H9 (cell line): ENCODE results near the gene PLEKHO2. TPM values are rescaled to one million over a fixed set of nuclear protein-coding genes. Genes with fewer than 3 reads are reported as not detected.
A peak's percentile ranks its signal among the peaks of the same experiment; 100 is the strongest.

Source experiments
- DNase-seq: peaks from one replicate; pipeline ENCODE4 v3.0.0-alpha.2; 2017
- H2AFZ ChIP-seq: one replicate; pipeline ENCODE4 v1.6.1; 2013; ENCODE audit warnings: mild to moderate bottlenecking, low read length, control low read depth, moderate library complexity
- H2AK5ac ChIP-seq: 2 replicates; pipeline ENCODE4 v1.6.1; 2013; ENCODE audit warnings: low read length, control low read depth, mixed read lengths; ENCODE audit not compliant: insufficient read length
- H2BK120ac ChIP-seq: one replicate; pipeline ENCODE4 v1.6.1; 2013; ENCODE audit warnings: low read depth, mild to moderate bottlenecking, low read length, control low read depth, inconsistent platforms; ENCODE audit not compliant: poor library complexity, severe bottlenecking
- H2BK12ac ChIP-seq: 2 replicates; pipeline ENCODE4 v1.6.1; 2013; ENCODE audit warnings: low read length, control low read depth, mixed read lengths, low read depth; ENCODE audit not compliant: insufficient read length
- H2BK15ac ChIP-seq: 2 replicates; pipeline ENCODE4 v1.6.1; 2013; ENCODE audit warnings: low read depth, low read length, control low read depth
- H2BK20ac ChIP-seq: one replicate; pipeline ENCODE4 v1.6.1; 2013; ENCODE audit warnings: low read depth, mild to moderate bottlenecking, low read length, control low read depth, inconsistent platforms; ENCODE audit not compliant: poor library complexity, severe bottlenecking
- H2BK5ac ChIP-seq: 2 replicates; pipeline ENCODE4 v1.6.1; 2013; ENCODE audit warnings: low read length, control low read depth, mixed read lengths; ENCODE audit not compliant: insufficient read length
- H3K14ac ChIP-seq: 2 replicates; pipeline ENCODE4 v1.6.1; 2013; ENCODE audit warnings: low read length, control low read depth; ENCODE audit not compliant: insufficient read depth
- H3K18ac ChIP-seq: 2 replicates; pipeline ENCODE4 v1.6.1; 2013; ENCODE audit warnings: low read depth, mild to moderate bottlenecking, mixed read lengths, low read length, control low read depth; ENCODE audit not compliant: insufficient read length
- H3K23ac ChIP-seq: 2 replicates; pipeline ENCODE4 v1.6.1; 2013; ENCODE audit warnings: low read length, control low read depth, mixed read lengths, low read depth; ENCODE audit not compliant: insufficient read length
- H3K23me2 ChIP-seq: 2 replicates; pipeline ENCODE4 v1.6.1; 2013; ENCODE audit warnings: low read depth, mild to moderate bottlenecking, mixed read lengths, low read length, control low read depth; ENCODE audit not compliant: insufficient read length, poor library complexity, severe bottlenecking
- H3K27ac ChIP-seq: 2 replicates; pipeline ENCODE4 v1.5.1; 2013; ENCODE audit warnings: low read length, control low read depth, mixed read lengths, low read depth; ENCODE audit not compliant: insufficient read length
- H3K27me3 ChIP-seq: 2 replicates; pipeline ENCODE4 v1.6.1; 2013; ENCODE audit warnings: low read length, control low read depth, inconsistent platforms; ENCODE audit not compliant: insufficient read depth
- H3K4ac ChIP-seq: 2 replicates; pipeline ENCODE4 v1.6.1; 2013; ENCODE audit warnings: low read depth, mild to moderate bottlenecking, control low read depth, inconsistent platforms, low read length, moderate library complexity
- H3K4me1 ChIP-seq: 2 replicates; pipeline ENCODE4 v1.6.1; 2013; ENCODE audit warnings: low read length, control low read depth, inconsistent platforms; ENCODE audit not compliant: insufficient read depth
- H3K4me2 ChIP-seq: 2 replicates; pipeline ENCODE4 v1.6.1; 2013; ENCODE audit warnings: low read length, control low read depth, mixed read lengths; ENCODE audit not compliant: insufficient read length, insufficient read depth
- H3K56ac ChIP-seq: 2 replicates; pipeline ENCODE4 v1.6.1; 2013; ENCODE audit warnings: low read depth, mild to moderate bottlenecking, mixed read lengths, low read length, control low read depth; ENCODE audit not compliant: insufficient read length
- H3K79me1 ChIP-seq: 2 replicates; pipeline ENCODE4 v1.6.1; 2013; ENCODE audit warnings: low read depth, mild to moderate bottlenecking, moderate library complexity, low read length, control low read depth, inconsistent platforms; ENCODE audit not compliant: insufficient read depth, poor library complexity, severe bottlenecking
- H3K79me2 ChIP-seq: 2 replicates; pipeline ENCODE4 v1.6.1; 2013; ENCODE audit warnings: low read length, control low read depth, inconsistent platforms; ENCODE audit not compliant: insufficient read depth
- H3K9ac ChIP-seq: 2 replicates; pipeline ENCODE4 v1.6.1; 2013; ENCODE audit warnings: low read length, control low read depth, mixed read lengths; ENCODE audit not compliant: insufficient read length; ENCODE audit errors: extremely low read depth
- H3K9me3 ChIP-seq: one replicate; pipeline ENCODE4 v1.6.1; 2013; ENCODE audit warnings: low read depth, low read length, inconsistent platforms; ENCODE audit not compliant: control insufficient read depth
- H3T11ph ChIP-seq: one replicate; pipeline ENCODE4 v1.6.1; 2013; ENCODE audit warnings: mild to moderate bottlenecking, low read length, control low read depth, inconsistent platforms
- H4K20me1 ChIP-seq: one replicate; pipeline ENCODE4 v1.6.1; 2013; ENCODE audit not compliant: control insufficient read depth, insufficient read length, insufficient read depth
- H4K5ac ChIP-seq: 2 replicates; pipeline ENCODE4 v1.6.1; 2013; ENCODE audit warnings: low read depth, mild to moderate bottlenecking, mixed read lengths, low read length, control low read depth; ENCODE audit not compliant: insufficient read length
- H4K8ac ChIP-seq: replicated peaks from 2 replicates; pipeline ENCODE4 v1.6.1; 2013; ENCODE audit warnings: low read length, control low read depth, mixed read lengths, low read depth; ENCODE audit not compliant: insufficient read length
- H4K91ac ChIP-seq: 2 replicates; pipeline ENCODE4 v1.6.1; 2013; ENCODE audit warnings: low read depth, mild to moderate bottlenecking, moderate library complexity, mixed read lengths, low read length, control low read depth; ENCODE audit not compliant: insufficient read length
- H3K27ac Mint-ChIP-seq, 3 experiments: 2 replicates in 2 of 3; 3 replicates in 1 of 3; pipeline ENCODE4 v1.8.0; 2020 to 2021; ENCODE audit warnings: mixed read lengths in 3 of 3, mild to moderate bottlenecking in 1 of 3, moderate library complexity in 1 of 3
- H3K27me3 Mint-ChIP-seq: 2 replicates; pipeline ENCODE4 v1.8.0; 2021; ENCODE audit warnings: low read depth, mild to moderate bottlenecking, moderate library complexity, mixed read lengths
- H3K36me3 Mint-ChIP-seq, 3 experiments: 2 replicates in 2 of 3; 3 replicates in 1 of 3; pipeline ENCODE4 v1.8.0; 2020 to 2021; ENCODE audit warnings: low read depth in 3 of 3, mixed read lengths in 3 of 3; ENCODE audit not compliant: insufficient read depth in 1 of 3
- H3K4me1 Mint-ChIP-seq, 2 experiments: 2 replicates each; pipeline ENCODE4 v1.8.0; 2020; ENCODE audit warnings: mixed read lengths in 2 of 2
- H3K4me3 Mint-ChIP-seq, 2 experiments: 2 replicates in 1 of 2; 3 replicates in 1 of 2; pipeline ENCODE4 v1.8.0; 2020 to 2021; ENCODE audit warnings: mild to moderate bottlenecking in 2 of 2, mixed read lengths in 2 of 2, moderate library complexity in 1 of 2
- H3K9me3 Mint-ChIP-seq, 2 experiments: 2 replicates in 1 of 2; 3 replicates in 1 of 2; pipeline ENCODE4 v1.8.0; 2020; ENCODE audit warnings: mild to moderate bottlenecking in 2 of 2, mixed read lengths in 2 of 2, moderate library complexity in 1 of 2
- CTCF ChIP-seq: fragments of 200-600 bp; sonication (generic); conservative IDR thresholded peaks from 3 replicates; pipeline ENCODE4 v1.8.0; 2021; ENCODE audit warnings: antibody characterized with exemption, mild to moderate bottlenecking
- WGBS: extraction: QIAGEN DNeasy Blood & Tissue Kit; methylation state at CpG from one replicate; pipeline ENCODE4 v1.1.7; 2013; ENCODE audit warnings: missing lambda C conversion rate, low lambda C conversion rate, mixed read lengths; ENCODE audit not compliant: insufficient read length; ENCODE audit errors: extremely low coverage; 5-methylcytosine and 5-hydroxymethylcytosine counted together
- total RNA-seq: library from RNA; stranded (reverse); gene quantifications from 2 replicates; pipeline ENCODE4 v1.2.1, GENCODE V29; 2021

PLEKHO2 gene
- total RNA-seq, 1 experiment from 2014 or later, result 18.1 TPM

GRCh38 chr15:64847016-64847415 lies 5.3 kb downstream of the PLEKHO2 start:
- Histone ChIP-seq H3K27me3 (no peaks in the 10 kb centered on the region), H3K4me1 (peaks cover 6% of the 10 kb centered on the region), H3K27ac (no peak overlapping the region), H3K56ac (no peak overlapping the region), H3K4ac (no peak overlapping the region), H2BK12ac (no peak overlapping the region), H2BK120ac (no peak overlapping the region), H2BK15ac (no peak overlapping the region), H3K9me3 (no peaks in the 10 kb centered on the region), H3K18ac (no peak overlapping the region), H4K8ac (no peak overlapping the region), H2AK5ac (no peak overlapping the region), H3K23me2 (peaks cover 11% of the 10 kb centered on the region), H4K20me1 (peaks cover 2% of the 10 kb centered on the region), H3K9ac (no peak overlapping the region), H3K79me2 (peaks cover 26% of the 10 kb centered on the region; the same call in 1 of the 2 replicates), H2AFZ (no peak overlapping the region), H3T11ph (no peak overlapping the region), H3K23ac (no peak overlapping the region), H3K79me1 (peaks cover 10% of the 10 kb centered on the region), H2BK5ac (no peak overlapping the region), H2BK20ac (no peak overlapping the region), H4K91ac (no peak overlapping the region), H4K5ac (no peak overlapping the region), H3K14ac (no peak overlapping the region), H3K4me2 (no peak overlapping the region)
- H3K27ac Mint-ChIP-seq, result peak overlapping the region in 2 of 3 experiments; percentile 38 to 85; a peak in 2 of 7 replicates
- H3K27me3 Mint-ChIP-seq, result no peaks in the 10 kb centered on the region; the same call in 1 of the 2 replicates
- TF ChIP-seq CTCF, result no peak
- H3K4me3 Mint-ChIP-seq, result no peak overlapping the region
- no peaks in the 10 kb centered on the region for H3K9me3 Mint-ChIP-seq
- H3K36me3 Mint-ChIP-seq, result peaks cover 14 to 32% (median 27%) of the 10 kb centered on the region in 3 experiments; a peak in 6 of 7 replicates
- DNase-seq, result peak; percentile 16
- no CpG with 5 or more reads among the region's 3 CpGs for WGBS
- H3K4me1 Mint-ChIP-seq, result peaks cover 59 to 65% of the 10 kb centered on the region in 2 experiments
